ENCODE data around the gene TRIM71. TPM values are rescaled to one million over a fixed set of nuclear protein-coding genes. Genes with fewer than 3 reads are reported as not detected.

The TRIM71 gene
- total and polyA plus RNA-seq, 2 of the 13 experiments (the other 11 are each of a cell fraction or from before 2014, with no cell fraction given), result 21.7 to 76.9 TPM

DNA sequence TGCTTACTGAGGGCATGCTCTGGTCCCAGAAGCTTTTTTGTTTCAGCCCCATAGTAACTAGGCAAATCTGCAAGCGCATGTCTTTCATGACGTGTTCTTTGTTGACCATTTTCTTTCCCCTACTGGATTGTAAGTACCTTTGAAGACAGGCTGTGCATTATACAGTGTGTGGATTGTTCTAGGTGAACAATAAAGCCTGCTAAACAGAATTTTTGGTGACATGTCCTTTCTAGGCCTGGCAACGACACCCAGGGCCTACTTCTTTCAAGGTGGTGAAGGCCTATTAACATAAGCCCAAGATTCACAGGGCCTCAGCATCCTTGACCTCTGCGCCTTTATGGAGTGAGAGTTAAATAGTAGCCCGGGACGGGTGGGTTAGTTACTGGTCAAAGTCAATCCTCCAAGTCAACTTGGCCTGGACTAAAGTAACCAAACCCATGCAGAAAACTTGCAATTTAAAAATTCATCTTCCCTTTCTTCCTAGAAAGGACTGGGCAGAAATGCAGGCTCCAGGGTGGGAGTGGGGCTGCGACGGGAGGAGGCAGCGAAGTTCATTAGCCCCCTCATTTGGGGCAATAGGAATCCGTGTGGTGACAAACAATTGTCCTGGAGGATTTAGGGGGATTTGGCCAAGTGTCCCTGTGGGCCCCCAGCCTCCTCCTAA is 37.6 kb upstream of the TRIM71 start (continued):
- TF ChIP-seq FOXA1 (IDR thresholded peaks at IDR 0.05), result no peak
- 0 out of 2 replicates have a peak, but pooled peaks have one; percentile 38 for TF ChIP-seq FOXA1 (CRISPR knock-in tag; IDR thresholded peaks at IDR 0.05)
- TF ChIP-seq ZNF569 (CRISPR knock-in tag; IDR thresholded peaks at IDR 0.05; ENCODE audit: borderline replicate concordance), result no peak
- no peak for TF ChIP-seq NCOA1 (CRISPR knock-in tag; IDR thresholded peaks at IDR 0.05)
- no peak for TF ChIP-seq CCAR2 (optimal IDR thresholded peaks at IDR 0.05; ENCODE audit: low read depth, low read length)
- no peak for TF ChIP-seq ZNF205 (CRISPR knock-in tag; IDR thresholded peaks at IDR 0.05)
- TF ChIP-seq HNRNPK (IDR thresholded peaks at IDR 0.05; ENCODE audit: low read depth, low read length, poor library complexity, severe bottlenecking), result no peak
- TF ChIP-seq, protein P1, sequence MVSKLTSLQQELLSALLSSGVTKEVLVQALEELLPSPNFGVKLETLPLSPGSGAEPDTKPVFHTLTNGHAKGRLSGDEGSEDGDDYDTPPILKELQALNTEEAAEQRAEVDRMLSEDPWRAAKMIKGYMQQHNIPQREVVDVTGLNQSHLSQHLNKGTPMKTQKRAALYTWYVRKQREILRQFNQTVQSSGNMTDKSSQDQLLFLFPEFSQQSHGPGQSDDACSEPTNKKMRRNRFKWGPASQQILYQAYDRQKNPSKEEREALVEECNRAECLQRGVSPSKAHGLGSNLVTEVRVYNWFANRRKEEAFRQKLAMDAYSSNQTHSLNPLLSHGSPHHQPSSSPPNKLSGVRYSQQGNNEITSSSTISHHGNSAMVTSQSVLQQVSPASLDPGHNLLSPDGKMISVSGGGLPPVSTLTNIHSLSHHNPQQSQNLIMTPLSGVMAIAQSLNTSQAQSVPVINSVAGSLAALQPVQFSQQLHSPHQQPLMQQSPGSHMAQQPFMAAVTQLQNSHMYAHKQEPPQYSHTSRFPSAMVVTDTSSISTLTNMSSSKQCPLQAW (CRISPR knock-in tag; IDR thresholded peaks at IDR 0.05), result no peak
- TF ChIP-seq, protein P2, sequence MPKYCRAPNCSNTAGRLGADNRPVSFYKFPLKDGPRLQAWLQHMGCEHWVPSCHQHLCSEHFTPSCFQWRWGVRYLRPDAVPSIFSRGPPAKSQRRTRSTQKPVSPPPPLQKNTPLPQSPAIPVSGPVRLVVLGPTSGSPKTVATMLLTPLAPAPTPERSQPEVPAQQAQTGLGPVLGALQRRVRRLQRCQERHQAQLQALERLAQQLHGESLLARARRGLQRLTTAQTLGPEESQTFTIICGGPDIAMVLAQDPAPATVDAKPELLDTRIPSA (CRISPR knock-in tag; IDR thresholded peaks at IDR 0.05; ENCODE audit: borderline replicate concordance), result no peak
- TF ChIP-seq, protein P3, sequence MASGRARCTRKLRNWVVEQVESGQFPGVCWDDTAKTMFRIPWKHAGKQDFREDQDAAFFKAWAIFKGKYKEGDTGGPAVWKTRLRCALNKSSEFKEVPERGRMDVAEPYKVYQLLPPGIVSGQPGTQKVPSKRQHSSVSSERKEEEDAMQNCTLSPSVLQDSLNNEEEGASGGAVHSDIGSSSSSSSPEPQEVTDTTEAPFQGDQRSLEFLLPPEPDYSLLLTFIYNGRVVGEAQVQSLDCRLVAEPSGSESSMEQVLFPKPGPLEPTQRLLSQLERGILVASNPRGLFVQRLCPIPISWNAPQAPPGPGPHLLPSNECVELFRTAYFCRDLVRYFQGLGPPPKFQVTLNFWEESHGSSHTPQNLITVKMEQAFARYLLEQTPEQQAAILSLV (CRISPR knock-in tag; IDR thresholded peaks at IDR 0.05; ENCODE audit: borderline replicate concordance), result no peak
- TF ChIP-seq, protein P4, sequence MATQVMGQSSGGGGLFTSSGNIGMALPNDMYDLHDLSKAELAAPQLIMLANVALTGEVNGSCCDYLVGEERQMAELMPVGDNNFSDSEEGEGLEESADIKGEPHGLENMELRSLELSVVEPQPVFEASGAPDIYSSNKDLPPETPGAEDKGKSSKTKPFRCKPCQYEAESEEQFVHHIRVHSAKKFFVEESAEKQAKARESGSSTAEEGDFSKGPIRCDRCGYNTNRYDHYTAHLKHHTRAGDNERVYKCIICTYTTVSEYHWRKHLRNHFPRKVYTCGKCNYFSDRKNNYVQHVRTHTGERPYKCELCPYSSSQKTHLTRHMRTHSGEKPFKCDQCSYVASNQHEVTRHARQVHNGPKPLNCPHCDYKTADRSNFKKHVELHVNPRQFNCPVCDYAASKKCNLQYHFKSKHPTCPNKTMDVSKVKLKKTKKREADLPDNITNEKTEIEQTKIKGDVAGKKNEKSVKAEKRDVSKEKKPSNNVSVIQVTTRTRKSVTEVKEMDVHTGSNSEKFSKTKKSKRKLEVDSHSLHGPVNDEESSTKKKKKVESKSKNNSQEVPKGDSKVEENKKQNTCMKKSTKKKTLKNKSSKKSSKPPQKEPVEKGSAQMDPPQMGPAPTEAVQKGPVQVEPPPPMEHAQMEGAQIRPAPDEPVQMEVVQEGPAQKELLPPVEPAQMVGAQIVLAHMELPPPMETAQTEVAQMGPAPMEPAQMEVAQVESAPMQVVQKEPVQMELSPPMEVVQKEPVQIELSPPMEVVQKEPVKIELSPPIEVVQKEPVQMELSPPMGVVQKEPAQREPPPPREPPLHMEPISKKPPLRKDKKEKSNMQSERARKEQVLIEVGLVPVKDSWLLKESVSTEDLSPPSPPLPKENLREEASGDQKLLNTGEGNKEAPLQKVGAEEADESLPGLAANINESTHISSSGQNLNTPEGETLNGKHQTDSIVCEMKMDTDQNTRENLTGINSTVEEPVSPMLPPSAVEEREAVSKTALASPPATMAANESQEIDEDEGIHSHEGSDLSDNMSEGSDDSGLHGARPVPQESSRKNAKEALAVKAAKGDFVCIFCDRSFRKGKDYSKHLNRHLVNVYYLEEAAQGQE (IDR thresholded peaks at IDR 0.05; ENCODE audit: borderline replicate concordance in 1 of 2, low read depth in 1 of 2, low read length in 2 of 2), result 0 out of 4 replicates have a peak, but pooled peaks of 1 of the 2 experiments have one; percentile 6
- TF ChIP-seq ZNF713 (CRISPR knock-in tag; IDR thresholded peaks at IDR 0.05), result no peak
- TF ChIP-seq HNF4A (CRISPR knock-in tag; IDR thresholded peaks at IDR 0.05), result peak; percentile 43
- TF ChIP-seq FOXJ3 (CRISPR knock-in tag; IDR thresholded peaks at IDR 0.05; ENCODE audit: borderline replicate concordance), result no peak
- 0 out of 2 replicates have a peak, but pooled peaks have one; percentile 63 for TF ChIP-seq ZNF670 (CRISPR knock-in tag; IDR thresholded peaks at IDR 0.05; ENCODE audit: borderline replicate concordance)
- TF ChIP-seq, protein P5, sequence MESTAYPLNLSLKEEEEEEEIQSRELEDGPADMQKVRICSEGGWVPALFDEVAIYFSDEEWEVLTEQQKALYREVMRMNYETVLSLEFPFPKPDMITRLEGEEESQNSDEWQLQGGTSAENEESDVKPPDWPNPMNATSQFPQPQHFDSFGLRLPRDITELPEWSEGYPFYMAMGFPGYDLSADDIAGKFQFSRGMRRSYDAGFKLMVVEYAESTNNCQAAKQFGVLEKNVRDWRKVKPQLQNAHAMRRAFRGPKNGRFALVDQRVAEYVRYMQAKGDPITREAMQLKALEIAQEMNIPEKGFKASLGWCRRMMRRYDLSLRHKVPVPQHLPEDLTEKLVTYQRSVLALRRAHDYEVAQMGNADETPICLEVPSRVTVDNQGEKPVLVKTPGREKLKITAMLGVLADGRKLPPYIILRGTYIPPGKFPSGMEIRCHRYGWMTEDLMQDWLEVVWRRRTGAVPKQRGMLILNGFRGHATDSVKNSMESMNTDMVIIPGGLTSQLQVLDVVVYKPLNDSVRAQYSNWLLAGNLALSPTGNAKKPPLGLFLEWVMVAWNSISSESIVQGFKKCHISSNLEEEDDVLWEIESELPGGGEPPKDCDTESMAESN (CRISPR knock-in tag; conservative IDR thresholded peaks at IDR 0.05), result no peak
- no peak for TF ChIP-seq ASH2L (IDR thresholded peaks at IDR 0.05; ENCODE audit: insufficient read length, low read depth, low read length)
- 0 out of 2 replicates have a peak, but pooled peaks have one; percentile 16 for TF ChIP-seq NCOR1 (IDR thresholded peaks at IDR 0.05; ENCODE audit: borderline replicate concordance, low read length)
- TF ChIP-seq NPAS2 (CRISPR knock-in tag; IDR thresholded peaks at IDR 0.05; ENCODE audit: borderline replicate concordance), result no peak
- TF ChIP-seq RFXAP (CRISPR knock-in tag; IDR thresholded peaks at IDR 0.05; ENCODE audit: borderline replicate concordance), result no peak

Measured in HepG2 (cell line).